Fibroblast of lung (primary cell): Measurements from ENCODE around the gene MALAT1.
A peak's percentile ranks its signal among the peaks of the same experiment; 100 is the strongest.

Experiments
- CTCF ChIP-seq, 2 donors: IDR thresholded peaks in 1 of 2; conservative IDR thresholded peaks in 1 of 2; 1 replicate in 1 of 2; 2 replicates in 1 of 2; pipeline ENCODE4 v1.5.1; 2011 to 2012; ENCODE audit warnings: low read length in 2 of 2, control low read depth in 1 of 2, inconsistent platforms in 1 of 2, low read depth in 1 of 2, mild to moderate bottlenecking in 1 of 2
- EZH2 ChIP-seq: IDR thresholded peaks from 2 replicates; pipeline ENCODE4 v1.5.1; 2012; ENCODE audit warnings: low read length, control low read depth, mild to moderate bottlenecking; ENCODE audit errors: missing control alignments

- TF ChIP-seq CTCF (conservative IDR thresholded peaks at IDR 0.05 in 1 of 2, IDR thresholded peaks at IDR 0.05 in 1 of 2; ENCODE audit: low read depth in 1 of 2, low read length in 2 of 2) (peak; percentile 41 to 60), EZH2 (no peak)
These were observed 19.4 kb upstream of the MALAT1 start for GRCh38 chr11:65479184-65480145.
